T-helper 1 cell (primary cell): ENCODE results near the gene KLHL2.
A peak's percentile ranks its signal among the peaks of the same experiment; 100 is the strongest.
"Not testable (repeated sequence)": the region's sequence is repeated elsewhere in the genome, so short reads cannot be mapped to it uniquely, and the experiment has no call there.

ENCODE experiments used
- DNase-seq, 5 donors: peaks; one replicate each; pipeline ENCODE4 v3.0.0-alpha.2; 2012 to 2020
- total RNA-seq, 4 donors: gene quantifications; one replicate each; lab custom pipeline; 2026; lab: John Stamatoyannopoulos, UW

Gene KLHL2, protein sequence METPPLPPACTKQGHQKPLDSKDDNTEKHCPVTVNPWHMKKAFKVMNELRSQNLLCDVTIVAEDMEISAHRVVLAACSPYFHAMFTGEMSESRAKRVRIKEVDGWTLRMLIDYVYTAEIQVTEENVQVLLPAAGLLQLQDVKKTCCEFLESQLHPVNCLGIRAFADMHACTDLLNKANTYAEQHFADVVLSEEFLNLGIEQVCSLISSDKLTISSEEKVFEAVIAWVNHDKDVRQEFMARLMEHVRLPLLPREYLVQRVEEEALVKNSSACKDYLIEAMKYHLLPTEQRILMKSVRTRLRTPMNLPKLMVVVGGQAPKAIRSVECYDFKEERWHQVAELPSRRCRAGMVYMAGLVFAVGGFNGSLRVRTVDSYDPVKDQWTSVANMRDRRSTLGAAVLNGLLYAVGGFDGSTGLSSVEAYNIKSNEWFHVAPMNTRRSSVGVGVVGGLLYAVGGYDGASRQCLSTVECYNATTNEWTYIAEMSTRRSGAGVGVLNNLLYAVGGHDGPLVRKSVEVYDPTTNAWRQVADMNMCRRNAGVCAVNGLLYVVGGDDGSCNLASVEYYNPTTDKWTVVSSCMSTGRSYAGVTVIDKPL
- total RNA-seq: 19.2 to 23.6 (median 21.0) reads per million in 4 donors

DNA sequence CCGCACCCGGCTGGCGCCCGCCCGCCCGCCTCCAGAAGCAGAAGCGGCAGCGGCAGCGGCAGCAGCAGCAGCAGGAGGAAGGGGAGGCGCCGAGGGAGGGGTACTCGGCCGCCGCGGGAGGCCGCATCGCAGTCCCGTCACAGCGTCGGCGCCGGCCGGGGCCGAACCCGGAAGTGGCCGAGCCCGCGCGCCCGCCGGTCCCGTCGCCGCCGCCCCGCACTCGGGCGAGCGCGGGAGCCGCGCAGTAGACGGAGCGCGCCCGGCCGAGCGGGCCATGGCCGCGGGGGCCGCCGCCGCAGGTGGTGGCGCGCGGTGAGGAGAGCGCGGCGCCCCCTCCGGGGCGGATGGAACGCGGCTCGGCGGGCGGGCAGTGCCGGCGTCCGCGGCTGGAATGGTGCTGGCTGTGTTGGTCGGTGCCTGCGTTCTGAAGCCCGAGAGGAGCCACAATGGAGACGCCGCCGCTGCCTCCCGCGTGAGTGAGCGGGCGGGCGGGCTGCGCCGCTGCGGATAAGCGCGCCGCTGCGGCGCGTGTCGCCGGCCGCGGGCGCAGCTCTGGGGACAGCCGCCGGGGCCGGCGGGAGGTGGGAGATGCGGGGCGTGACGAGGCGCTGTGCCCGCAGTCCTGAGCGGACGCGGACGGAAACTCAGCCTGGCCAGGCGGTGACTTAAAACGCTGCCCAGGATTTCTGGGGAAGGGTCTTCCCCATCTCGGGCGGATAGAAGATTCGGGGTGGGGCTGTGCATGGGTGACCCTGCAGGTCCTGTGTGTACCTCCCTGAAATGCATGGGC, at the start of gene KLHL2:
TSS of gene KLHL2 (plus strand) at position 131 of the 790 bp plus-strand sequence. CDS start at position 447, 316 bp downstream.
- peak; percentile 44 to 86 (median 53) for DNase-seq

DNA sequence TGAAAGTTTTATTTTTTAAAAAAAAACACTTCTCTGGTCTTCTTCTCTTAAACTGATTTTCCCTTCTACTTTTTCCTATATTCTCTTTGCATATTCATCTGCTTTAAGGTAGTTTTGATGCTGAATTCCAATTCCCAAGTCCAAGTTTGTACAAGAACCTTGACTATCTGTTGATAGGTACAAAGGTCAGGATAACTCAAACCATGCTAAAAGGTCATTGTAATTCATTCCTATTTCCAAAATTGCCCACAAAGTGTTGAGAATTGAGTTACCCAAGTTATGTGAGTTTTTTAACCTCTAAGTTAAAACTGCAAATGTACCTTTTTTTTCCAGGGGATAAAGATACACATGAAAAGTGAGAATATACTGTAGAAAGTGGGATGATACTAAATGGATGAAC, 48.6 kb upstream of the KLHL2 start:
- no peak for DNase-seq

DNA sequence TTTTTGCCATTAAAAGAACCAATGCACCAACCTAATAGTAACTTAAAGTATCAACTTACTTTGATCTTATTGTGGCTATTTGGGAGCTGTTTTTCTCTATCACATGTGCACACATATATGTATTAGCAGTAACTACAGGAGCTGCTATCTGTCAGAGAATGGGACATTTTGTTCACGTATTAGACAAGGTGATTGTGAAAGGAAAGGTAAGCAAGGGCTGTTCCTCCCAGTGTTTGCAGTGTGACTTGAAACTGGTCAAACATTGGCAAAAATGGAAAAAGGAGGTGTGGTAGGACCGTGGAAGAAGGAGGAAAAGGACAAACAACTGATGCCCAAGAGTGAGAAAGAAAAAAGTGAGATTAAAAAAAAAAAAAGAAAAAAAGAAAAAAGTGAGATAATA, 43.1 kb upstream of the KLHL2 start:
- no peak for DNase-seq

- not testable (repeated sequence) for DNase-seq
These were observed 40.5 kb upstream of the KLHL2 start for GRCh38 chr4:165166872-165167271.

- DNase-seq: no peak
These were observed 39.7 kb upstream of the KLHL2 start for GRCh38 chr4:165167650-165168049.

DNA sequence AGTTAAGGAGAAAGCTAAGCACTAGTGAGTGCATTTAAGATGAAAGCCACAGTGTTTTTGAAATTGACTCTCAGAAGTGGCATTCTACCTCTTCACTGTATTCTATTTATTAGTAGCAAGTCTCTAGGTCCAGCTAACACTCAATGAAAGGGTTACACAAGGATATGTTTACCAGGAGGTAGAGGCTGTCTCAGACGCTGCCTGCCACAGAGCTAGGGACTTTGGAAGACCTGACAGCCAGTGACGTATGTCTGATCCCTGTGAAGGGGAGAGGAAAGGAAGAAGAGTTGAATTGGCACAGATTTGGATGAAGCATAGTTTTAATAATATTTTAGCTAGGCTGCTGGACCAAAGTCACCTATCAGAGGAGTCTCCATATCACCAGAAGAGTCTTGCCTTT, 36.5 kb upstream of the KLHL2 start:
- DNase-seq: no peak

DNA sequence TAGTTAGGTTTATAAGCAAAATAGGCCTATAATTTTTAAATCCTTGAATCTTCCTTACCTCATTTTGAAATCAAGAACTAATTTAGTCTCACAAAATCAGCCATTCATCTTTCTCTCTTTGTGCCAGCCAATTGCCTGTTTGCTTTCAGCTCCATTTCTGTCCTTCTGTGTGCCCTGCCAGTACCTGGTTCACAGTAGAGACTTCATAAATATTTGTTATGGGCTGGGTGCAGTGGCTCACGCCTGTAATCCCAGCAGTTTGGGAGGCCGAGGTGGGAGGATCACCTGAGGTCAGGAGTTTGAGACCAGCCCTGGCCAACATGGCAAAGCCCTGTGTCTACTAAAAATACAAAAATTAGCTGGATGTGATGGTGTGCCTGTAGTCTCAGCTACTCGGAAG, 31.9 kb upstream of the KLHL2 start:
- DNase-seq: not testable (repeated sequence)

GRCh38 chr4:165175879-165176278, 31.5 kb upstream of the KLHL2 start:
- no peak for DNase-seq

- DNase-seq: no peak
These were observed 29.4 kb upstream of the KLHL2 start for GRCh38 chr4:165177725-165178666.

DNA sequence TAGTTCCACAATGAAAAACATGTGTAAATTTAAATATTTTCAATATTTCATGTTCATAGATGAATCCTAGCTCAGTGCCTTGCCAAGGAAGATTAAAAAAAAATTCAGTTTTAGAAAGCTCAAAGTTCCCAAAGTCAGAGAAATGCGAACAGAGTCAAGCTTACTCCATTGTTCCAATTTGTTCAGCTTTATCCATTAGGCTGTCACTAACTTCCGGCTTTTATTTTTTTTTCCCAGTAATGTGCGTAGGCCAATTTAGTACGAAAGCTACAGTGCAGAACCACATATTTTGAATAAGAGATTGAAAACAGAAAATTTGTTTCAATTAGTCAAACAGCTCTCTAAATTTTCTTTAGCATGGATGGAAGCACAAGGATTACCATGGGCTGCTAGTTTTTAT, 23.1 kb upstream of the KLHL2 start:
- no peak for DNase-seq

- not testable (repeated sequence) for DNase-seq
These were observed 22.4 kb upstream of the KLHL2 start for GRCh38 chr4:165184998-165185397.

- no peak for DNase-seq
These were observed 21.9 kb upstream of the KLHL2 start for GRCh38 chr4:165185448-165185847.

GRCh38 chr4:165190591-165191347, 16.6 kb upstream of the KLHL2 start:
- DNase-seq: no peak

DNA sequence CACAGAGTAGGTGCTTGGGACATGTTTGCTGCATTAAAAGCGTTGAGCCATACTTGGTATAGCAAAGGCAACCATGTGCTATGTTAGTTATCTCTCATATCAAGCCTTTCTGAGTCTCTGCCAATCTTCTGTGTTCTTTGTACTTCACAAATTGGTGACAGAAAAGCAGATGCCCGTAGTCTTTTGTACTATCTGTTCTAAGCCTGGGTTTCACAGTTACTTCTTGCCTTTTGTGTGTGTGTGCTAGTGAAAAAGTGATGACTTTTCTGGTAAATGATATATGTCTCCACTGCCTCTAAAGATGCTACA, 16.1 kb upstream of the KLHL2 start:
- DNase-seq: no peak

GRCh38 chr4:165191814-165192499, 15.4 kb upstream of the KLHL2 start:
- no peak for DNase-seq

DNA sequence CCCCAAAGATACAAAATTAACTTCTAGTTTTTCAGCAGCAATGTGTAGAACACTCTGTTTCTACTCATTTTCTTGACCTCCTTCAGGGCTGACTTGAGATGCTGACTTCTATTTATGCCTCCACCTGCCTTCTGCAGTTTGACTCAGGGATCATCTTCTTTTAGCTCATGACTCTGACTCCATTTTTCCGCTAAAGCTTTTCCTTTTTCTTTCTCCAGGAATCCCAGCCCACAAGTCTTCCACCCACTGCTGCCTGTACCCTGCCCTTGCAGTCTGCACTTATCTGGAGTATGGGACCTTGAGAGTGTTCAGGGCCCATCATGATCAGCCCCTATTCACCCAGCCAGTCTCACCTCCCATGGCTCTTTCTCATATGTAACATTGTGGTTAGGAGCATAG, 14.9 kb upstream of the KLHL2 start:
- DNase-seq: no peak

DNA sequence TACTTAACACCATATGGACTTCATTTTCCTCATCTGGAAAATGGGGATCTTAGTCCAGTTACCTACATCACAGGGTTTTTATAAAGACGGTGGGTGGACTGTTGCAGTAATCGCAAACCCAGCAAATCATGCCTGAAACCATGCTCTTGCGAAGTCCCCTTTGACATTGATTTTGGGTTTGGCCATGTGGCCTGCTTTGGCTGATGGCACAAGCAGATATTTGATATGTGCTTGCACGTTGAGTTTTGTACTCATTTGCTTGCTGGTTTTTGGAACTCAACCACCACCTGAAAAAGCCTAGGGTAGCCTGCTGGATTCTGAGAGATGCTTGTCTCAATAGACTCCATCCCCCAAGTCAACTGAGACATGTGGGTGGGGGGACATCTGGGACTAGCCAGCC, 14.4 kb upstream of the KLHL2 start:
- DNase-seq: no peak

DNA sequence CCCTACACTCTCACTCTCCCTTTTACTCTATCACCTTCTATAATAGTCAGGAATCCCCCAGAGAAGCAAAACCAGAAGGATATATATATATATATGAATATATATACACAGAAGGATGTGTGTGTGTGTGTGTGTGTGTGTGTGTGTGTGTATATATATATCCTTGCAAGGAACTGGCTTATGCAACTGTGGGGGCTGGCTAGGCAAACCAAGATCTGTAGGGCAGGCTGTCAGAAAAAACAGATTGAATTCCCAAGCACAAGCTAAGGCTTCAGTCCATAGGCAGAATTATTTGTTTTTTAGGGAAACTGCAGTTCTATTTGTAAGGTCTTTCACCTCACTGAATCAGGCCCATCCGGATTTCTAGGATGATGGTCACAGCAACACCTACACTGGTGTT, 13.0 kb upstream of the KLHL2 start:
- DNase-seq: no peak

- DNase-seq: no peak
These were observed 9.0 kb upstream of the KLHL2 start for GRCh38 chr4:165198329-165198728.

DNA sequence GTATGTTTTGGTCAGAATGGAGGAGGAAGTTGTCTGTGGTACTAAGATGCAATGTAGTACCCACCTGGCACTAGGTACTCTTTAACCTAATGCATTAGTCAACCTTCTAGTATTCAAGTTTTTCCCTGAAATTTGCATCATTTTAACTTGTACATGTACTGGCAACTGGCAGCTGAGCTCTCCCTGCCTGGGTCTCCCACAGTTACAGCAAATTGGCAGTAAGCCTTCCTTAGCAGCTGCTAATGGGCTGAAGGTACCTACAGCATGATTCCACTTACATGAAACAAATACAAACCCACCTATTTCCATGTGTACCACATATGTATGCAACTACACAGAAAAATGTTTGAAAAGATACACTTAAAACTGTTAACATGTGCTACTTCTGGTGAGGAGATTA, 8.1 kb upstream of the KLHL2 start:
- no peak for DNase-seq

GRCh38 chr4:165199722-165200121, 7.6 kb upstream of the KLHL2 start:
- no peak for DNase-seq
